GM12878 (cell line): Measurements from ENCODE around the gene POLR1A.

Source experiments
- CBX5 ChIP-seq: sonication (generic); IDR thresholded peaks from 2 replicates; pipeline ENCODE4 v1.6.1; 2016; ENCODE audit warnings: low read depth, moderate library complexity, mild to moderate bottlenecking, inconsistent platforms
- CREB1 ChIP-seq: IDR thresholded peaks from 2 replicates; pipeline ENCODE4 v1.6.1; 2012; ENCODE audit warnings: low read depth, mild to moderate bottlenecking, inconsistent platforms
- CTCF ChIP-seq, 3 experiments: IDR thresholded peaks in 2 of 3; conservative IDR thresholded peaks in 1 of 3; 2 replicates each; pipeline ENCODE4 v1.5.1; 2011; ENCODE audit warnings: low read depth in 3 of 3, low read length in 3 of 3, mild to moderate bottlenecking in 3 of 3, control low read depth in 2 of 3, moderate library complexity in 2 of 3, inconsistent platforms in 1 of 3, mixed read lengths in 1 of 3; ENCODE audit not compliant: control insufficient read depth in 2 of 3, insufficient read depth in 1 of 3; ENCODE audit errors: extremely low read depth in 1 of 3
- KAT2A ChIP-seq: conservative IDR thresholded peaks from 2 replicates; pipeline ENCODE4 v1.6.1; 2011; ENCODE audit warnings: low read depth, low read length; ENCODE audit not compliant: control insufficient read depth
- KDM1A ChIP-seq: fragments of 200-600 bp; sonication (generic); IDR thresholded peaks from 2 replicates; pipeline ENCODE4 v1.6.1; 2016; ENCODE audit warnings: borderline replicate concordance
- MAX ChIP-seq: IDR thresholded peaks from 2 replicates; pipeline ENCODE4 v1.6.1; 2012; ENCODE audit warnings: low read depth, low read length, improper control_type of control experiment
- MEF2A ChIP-seq: IDR thresholded peaks from 2 replicates; pipeline ENCODE4 v1.6.1; 2011; ENCODE audit warnings: low read depth, mild to moderate bottlenecking, low read length, moderate library complexity; ENCODE audit not compliant: insufficient read depth
- NFIC ChIP-seq: IDR thresholded peaks from 2 replicates; pipeline ENCODE4 v1.6.1; 2012; ENCODE audit warnings: low read depth, mild to moderate bottlenecking, inconsistent platforms, low read length, moderate library complexity
- NR2C2 ChIP-seq: IDR thresholded peaks from 2 replicates; pipeline ENCODE4 v1.6.1; 2011; ENCODE audit warnings: borderline replicate concordance, low read depth; ENCODE audit not compliant: control insufficient read depth, insufficient read length
- RAD21 ChIP-seq: IDR thresholded peaks from 2 replicates; pipeline ENCODE4 v1.6.1; 2011; ENCODE audit warnings: mild to moderate bottlenecking, low read depth, low read length, moderate library complexity; ENCODE audit not compliant: insufficient read depth
- SMAD1 ChIP-seq: fragments of 450-650 bp; IDR thresholded peaks from 2 replicates; pipeline ENCODE4 v1.6.1; 2018; ENCODE audit warnings: mild to moderate bottlenecking, low read depth; ENCODE audit not compliant: partially characterized antibody
- TBL1XR1 ChIP-seq: IDR thresholded peaks from 2 replicates; pipeline ENCODE4 v1.6.1; 2012; ENCODE audit warnings: low read depth, low read length, improper control_type of control experiment
- TCF12 ChIP-seq: IDR thresholded peaks from 2 replicates; pipeline ENCODE4 v1.6.1; 2011; ENCODE audit warnings: low read depth, mild to moderate bottlenecking, low read length
- ZSCAN29 ChIP-seq: fragments of 450-650 bp; IDR thresholded peaks from 2 replicates; pipeline ENCODE4 v1.6.1; 2017; ENCODE audit warnings: mild to moderate bottlenecking, moderate library complexity

- TF ChIP-seq NFIC (no peak), CTCF (IDR thresholded peaks at IDR 0.05 in 2 of 3, conservative IDR thresholded peaks at IDR 0.05 in 1 of 3; ENCODE audit: control insufficient read depth in 2 of 3, extremely low read depth in 1 of 3, insufficient read depth in 1 of 3, low read depth in 3 of 3, low read length in 3 of 3) (no peak), KAT2A (no peak), ZSCAN29 (no peak), MAX (no peak), RAD21 (no peak), TCF12 (no peak), CREB1 (no peak), KDM1A (no peak), NR2C2 (no peak), SMAD1 (no peak), MEF2A (no peak), TBL1XR1 (no peak), CBX5 (no peak)
Observed at GRCh38 chr2:85998071-85998991, 107.4 kb downstream of the POLR1A start.
